IPS DF 4.7 (cell line): ENCODE results near the gene IQCM.

Source experiments
- DNase-seq: peaks from one replicate; pipeline ENCODE4 v3.0.0-alpha.2; 2013; ENCODE audit warnings: low spot score; ENCODE audit errors: extremely low read depth

IQCM gene

DNA sequence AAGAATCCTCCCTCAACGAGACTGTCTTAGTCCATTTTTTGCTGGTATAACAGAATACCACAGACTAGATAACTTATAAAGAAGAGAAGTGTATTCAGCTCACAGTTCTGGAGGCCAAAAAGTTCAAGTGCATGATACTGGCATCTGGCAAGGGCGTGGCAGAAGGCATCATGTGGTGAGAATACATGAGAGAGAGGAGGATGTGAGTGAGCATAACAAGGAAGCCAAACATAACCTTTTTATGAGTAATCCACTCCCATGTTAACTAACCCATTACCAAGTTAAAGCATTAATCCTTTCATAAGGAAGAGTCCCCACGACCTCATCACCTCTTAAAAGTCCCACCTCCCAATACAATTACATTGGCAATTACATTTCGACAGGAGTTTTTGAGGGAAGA is 504.6 kb downstream of the IQCM start:
- no peak for DNase-seq

DNA sequence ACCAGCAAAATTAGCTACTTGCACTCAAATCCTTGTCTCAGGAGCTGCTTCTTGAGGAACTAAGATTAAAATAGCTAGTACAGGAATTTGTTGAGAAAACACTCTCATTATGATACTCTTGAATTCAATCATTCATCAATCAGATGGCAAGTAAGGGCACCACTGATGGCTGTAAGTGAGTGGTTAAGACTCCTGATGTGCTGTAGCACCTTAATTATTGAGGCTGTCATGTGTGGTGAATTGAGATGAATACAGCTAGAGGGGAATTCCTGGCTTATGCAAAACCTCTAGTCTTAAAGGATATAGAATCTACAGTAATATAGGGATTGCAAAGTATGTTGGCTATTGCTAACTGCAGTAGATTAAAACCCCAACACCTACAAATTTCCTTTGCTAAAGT is 509.1 kb downstream of the IQCM start:
- DNase-seq, result no peak
